ENCODE results near the gene CACNA1E. TPM values are rescaled to one million over a fixed set of nuclear protein-coding genes. Genes with fewer than 3 reads are reported as not detected.

CACNA1E gene
- total RNA-seq, 1 experiment from 2014 or later: 0.05 TPM

DNA sequence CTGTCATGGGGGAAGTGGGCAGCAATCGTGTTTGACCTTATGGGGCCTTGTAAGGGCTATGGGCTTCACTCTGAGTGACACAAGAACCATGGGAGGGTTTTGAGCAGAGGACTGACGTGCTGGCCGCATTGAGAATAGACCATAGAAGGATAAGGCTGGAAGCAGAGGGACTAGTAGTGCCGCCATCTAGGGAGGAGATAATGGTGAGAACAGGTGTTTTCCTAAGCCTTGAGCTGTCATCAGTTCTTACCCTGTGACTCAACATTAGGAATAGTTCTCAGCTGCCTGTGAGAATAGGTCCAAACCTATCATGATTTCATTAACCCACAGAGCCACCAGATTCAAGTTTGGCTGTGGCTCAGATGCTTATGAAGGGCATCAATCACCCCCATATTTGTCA, 228.5 kb downstream of the CACNA1E start:
- Mint-ChIP-seq H3K27me3 (ENCODE audit: insufficient read depth, unreplicated experiment) (peaks cover 39% of the 10 kb centered on the region), H3K36me3 (ENCODE audit: insufficient read depth, unreplicated experiment) (no peaks in the 10 kb centered on the region), H3K27ac (ENCODE audit: low read depth, unreplicated experiment) (no peak overlapping the region), H3K4me3 (ENCODE audit: unreplicated experiment) (no peak overlapping the region), H3K9me3 (ENCODE audit: unreplicated experiment) (no peaks in the 10 kb centered on the region), H3K4me1 (ENCODE audit: insufficient read depth, unreplicated experiment) (peaks cover 6% of the 10 kb centered on the region)
- TF ChIP-seq, protein P1, sequence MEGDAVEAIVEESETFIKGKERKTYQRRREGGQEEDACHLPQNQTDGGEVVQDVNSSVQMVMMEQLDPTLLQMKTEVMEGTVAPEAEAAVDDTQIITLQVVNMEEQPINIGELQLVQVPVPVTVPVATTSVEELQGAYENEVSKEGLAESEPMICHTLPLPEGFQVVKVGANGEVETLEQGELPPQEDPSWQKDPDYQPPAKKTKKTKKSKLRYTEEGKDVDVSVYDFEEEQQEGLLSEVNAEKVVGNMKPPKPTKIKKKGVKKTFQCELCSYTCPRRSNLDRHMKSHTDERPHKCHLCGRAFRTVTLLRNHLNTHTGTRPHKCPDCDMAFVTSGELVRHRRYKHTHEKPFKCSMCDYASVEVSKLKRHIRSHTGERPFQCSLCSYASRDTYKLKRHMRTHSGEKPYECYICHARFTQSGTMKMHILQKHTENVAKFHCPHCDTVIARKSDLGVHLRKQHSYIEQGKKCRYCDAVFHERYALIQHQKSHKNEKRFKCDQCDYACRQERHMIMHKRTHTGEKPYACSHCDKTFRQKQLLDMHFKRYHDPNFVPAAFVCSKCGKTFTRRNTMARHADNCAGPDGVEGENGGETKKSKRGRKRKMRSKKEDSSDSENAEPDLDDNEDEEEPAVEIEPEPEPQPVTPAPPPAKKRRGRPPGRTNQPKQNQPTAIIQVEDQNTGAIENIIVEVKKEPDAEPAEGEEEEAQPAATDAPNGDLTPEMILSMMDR (IDR thresholded peaks at IDR 0.05; ENCODE audit: unreplicated experiment): no peak
- CTCF ChIA-PET: interaction anchor here (1.0 kb wide), 1 partner anchor 9 kb away, joined by 3 read pairs; no protein-coding TSS in a partner anchor
- POLR2A ChIA-PET: interaction anchor here (0.8 kb wide), 1 partner anchor 297 kb away, joined by 3 read pairs; no protein-coding TSS in a partner anchor
- intact Hi-C loops (cut with micrococcal nuclease): no loop called here
- BruUV-seq (replicated peaks): no TSS peak
- no peak for DNase-seq (ENCODE audit: unreplicated experiment)

DNA sequence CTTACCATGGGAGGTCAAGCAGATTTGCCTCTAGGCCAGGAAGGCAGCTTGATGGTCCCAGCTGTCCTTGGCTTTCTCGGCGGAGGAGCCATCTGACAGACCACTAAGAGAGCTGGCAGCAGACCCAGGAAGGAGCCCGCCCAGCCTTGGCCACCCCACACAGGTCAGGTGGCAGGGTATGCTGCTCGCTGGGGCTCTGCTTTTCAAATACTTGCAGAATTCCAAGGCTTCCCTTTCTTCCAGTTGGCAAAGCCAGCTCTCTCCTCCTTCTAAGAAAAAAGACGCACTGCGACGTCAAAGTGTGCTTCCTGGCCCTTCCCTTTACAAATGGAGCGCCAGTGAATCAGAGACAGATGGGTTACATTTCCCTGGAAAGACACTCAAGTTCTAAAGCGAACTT, 229.4 kb downstream of the CACNA1E start:
- POLR2A ChIA-PET: no interaction called here

DNA sequence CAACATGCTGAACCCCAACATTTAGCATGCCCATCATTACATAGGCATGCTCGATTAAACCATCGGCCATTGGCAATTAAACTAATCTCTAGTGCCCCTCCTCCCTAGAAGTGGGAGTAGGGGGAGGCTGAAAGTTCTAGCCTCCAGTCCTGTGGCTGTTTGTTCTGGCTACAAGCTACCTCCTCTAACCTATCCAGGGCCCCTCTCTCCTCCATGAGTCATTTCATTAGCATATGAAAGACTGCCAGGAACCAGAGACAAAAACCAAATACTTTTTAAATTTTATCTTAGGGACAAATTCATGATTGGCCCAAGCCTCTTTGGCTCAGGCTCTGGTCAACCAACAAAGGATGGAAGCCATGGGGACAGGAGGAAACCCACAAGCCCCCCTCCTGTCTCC, 231.1 kb downstream of the CACNA1E start:
- TF ChIP-seq, protein P1 (IDR thresholded peaks at IDR 0.05; ENCODE audit: unreplicated experiment): no peak
- CTCF ChIA-PET: interaction anchor here (0.7 kb wide), 1 partner anchor 14 kb away, joined by 4 read pairs; no protein-coding TSS in a partner anchor
- peak; percentile 55 for DNase-seq (ENCODE audit: unreplicated experiment)
- intact Hi-C loops (cut with micrococcal nuclease): no loop called here
- H3K4me3 Mint-ChIP-seq (ENCODE audit: unreplicated experiment): no peak overlapping the region
- H3K36me3 Mint-ChIP-seq (ENCODE audit: insufficient read depth, unreplicated experiment): no peaks in the 10 kb centered on the region
- peaks cover 6% of the 10 kb centered on the region for H3K4me1 Mint-ChIP-seq (ENCODE audit: insufficient read depth, unreplicated experiment)
- POLR2A ChIA-PET: no interaction called here
- no peaks in the 10 kb centered on the region for H3K9me3 Mint-ChIP-seq (ENCODE audit: unreplicated experiment)
- no TSS peak for BruUV-seq (replicated peaks)
- no peak overlapping the region for H3K27ac Mint-ChIP-seq (ENCODE audit: low read depth, unreplicated experiment)
- peaks cover 43% of the 10 kb centered on the region for H3K27me3 Mint-ChIP-seq (ENCODE audit: insufficient read depth, unreplicated experiment)

More for the DNA sequence above, 229.4 kb downstream of the CACNA1E start:
- DNase-seq (ENCODE audit: unreplicated experiment): no peak
- intact Hi-C loops (cut with micrococcal nuclease): no loop called here
- H3K27me3 Mint-ChIP-seq (ENCODE audit: insufficient read depth, unreplicated experiment): peaks cover 42% of the 10 kb centered on the region
- TF ChIP-seq, protein P1 (IDR thresholded peaks at IDR 0.05; ENCODE audit: unreplicated experiment): no peak
- CTCF ChIA-PET: no interaction called here
- H3K27ac Mint-ChIP-seq (ENCODE audit: low read depth, unreplicated experiment): no peak overlapping the region
- H3K4me1 Mint-ChIP-seq (ENCODE audit: insufficient read depth, unreplicated experiment): peaks cover 6% of the 10 kb centered on the region
- no peaks in the 10 kb centered on the region for H3K36me3 Mint-ChIP-seq (ENCODE audit: insufficient read depth, unreplicated experiment)
- H3K4me3 Mint-ChIP-seq (ENCODE audit: unreplicated experiment): no peak overlapping the region
- H3K9me3 Mint-ChIP-seq (ENCODE audit: unreplicated experiment): no peaks in the 10 kb centered on the region
- no TSS peak for BruUV-seq (replicated peaks)

DNA sequence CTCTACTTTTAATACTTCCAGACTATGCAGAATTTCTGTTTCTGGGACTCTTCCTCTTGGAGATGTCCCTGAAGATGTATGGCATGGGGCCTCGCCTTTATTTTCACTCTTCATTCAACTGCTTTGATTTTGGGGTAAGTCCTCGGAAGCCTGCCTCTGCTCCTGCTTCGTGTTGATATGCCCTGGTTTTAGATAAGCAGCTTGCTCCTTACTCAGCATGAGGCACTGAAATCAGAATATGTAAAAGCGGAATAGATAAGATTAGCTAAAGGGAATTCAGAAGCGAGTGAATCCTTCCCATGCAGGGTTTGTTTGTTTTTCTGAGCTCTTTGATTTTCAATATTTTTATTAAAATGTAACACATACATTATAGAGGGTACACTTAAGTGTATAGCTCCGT, 234.7 kb downstream of the CACNA1E start:
- ChIA-PET CTCF (interaction anchor here (0.5 to 1.6 kb wide), 5 partner anchors 16 to 329 kb away, joined by 3 to 5 read pairs (median 3); no protein-coding TSS in a partner anchor), POLR2A (interaction anchor here (0.5 to 0.6 kb wide), 2 partner anchors 14 to 346 kb away, joined by 3 to 5 read pairs; no protein-coding TSS in a partner anchor)
- H3K4me3 Mint-ChIP-seq (ENCODE audit: unreplicated experiment): no peak overlapping the region
- H3K27me3 Mint-ChIP-seq (ENCODE audit: insufficient read depth, unreplicated experiment): peaks cover 62% of the 10 kb centered on the region
- no peaks in the 10 kb centered on the region for H3K9me3 Mint-ChIP-seq (ENCODE audit: unreplicated experiment)
- TF ChIP-seq, protein P1 (IDR thresholded peaks at IDR 0.05; ENCODE audit: unreplicated experiment): no peak
- H3K4me1 Mint-ChIP-seq (ENCODE audit: insufficient read depth, unreplicated experiment): peaks cover 6% of the 10 kb centered on the region
- intact Hi-C loops (cut with micrococcal nuclease): no loop called here
- BruUV-seq (replicated peaks): no TSS peak
- no peaks in the 10 kb centered on the region for H3K36me3 Mint-ChIP-seq (ENCODE audit: insufficient read depth, unreplicated experiment)
- DNase-seq (ENCODE audit: unreplicated experiment): no peak
- H3K27ac Mint-ChIP-seq (ENCODE audit: low read depth, unreplicated experiment): no peak overlapping the region

Data from MCF 10A (cell line).